Central memory CD8-positive, alpha-beta T cell (primary cell): ENCODE results near the gene MYL6B.
"Not testable (repeated sequence)": the region's sequence is repeated elsewhere in the genome, so short reads cannot be mapped to it uniquely, and the experiment has no call there.

ENCODE experiments used
- ATAC-seq: fragments of 150-1000 bp; cut with Tn5 transposase; replicated peaks from 2 replicates; pipeline ENCODE4 v1.10.0; 2022; ENCODE audit warnings: mild to moderate bottlenecking, moderate FRiP score, moderate number of reproducible peaks; ENCODE audit not compliant: poor library complexity, severe bottlenecking; ENCODE audit errors: extremely low read depth
- DNase-seq, 2 donors: peaks; one replicate each; pipeline ENCODE4 v3.0.0; 2021; ENCODE audit warnings: low spot score in 2 of 2
- H3K27ac Mint-ChIP-seq: one replicate; pipeline ENCODE4 v1.8.0; 2022; ENCODE audit warnings: low read depth, mild to moderate bottlenecking, moderate library complexity, mixed read lengths
- H3K27me3 Mint-ChIP-seq: one replicate; pipeline ENCODE4 v1.8.0; 2022; ENCODE audit warnings: mixed read lengths
- H3K36me3 Mint-ChIP-seq: one replicate; pipeline ENCODE4 v1.8.0; 2022; ENCODE audit warnings: mild to moderate bottlenecking, moderate library complexity, mixed read lengths; ENCODE audit not compliant: insufficient read depth
- H3K4me1 Mint-ChIP-seq: one replicate; pipeline ENCODE4 v1.8.0; 2022; ENCODE audit warnings: mixed read lengths
- H3K4me3 Mint-ChIP-seq: one replicate; pipeline ENCODE4 v1.8.0; 2022; ENCODE audit warnings: mild to moderate bottlenecking, moderate library complexity, mixed read lengths
- H3K9me3 Mint-ChIP-seq: one replicate; pipeline ENCODE4 v1.8.0; 2022; ENCODE audit warnings: mixed read lengths

The MYL6B gene

DNA sequence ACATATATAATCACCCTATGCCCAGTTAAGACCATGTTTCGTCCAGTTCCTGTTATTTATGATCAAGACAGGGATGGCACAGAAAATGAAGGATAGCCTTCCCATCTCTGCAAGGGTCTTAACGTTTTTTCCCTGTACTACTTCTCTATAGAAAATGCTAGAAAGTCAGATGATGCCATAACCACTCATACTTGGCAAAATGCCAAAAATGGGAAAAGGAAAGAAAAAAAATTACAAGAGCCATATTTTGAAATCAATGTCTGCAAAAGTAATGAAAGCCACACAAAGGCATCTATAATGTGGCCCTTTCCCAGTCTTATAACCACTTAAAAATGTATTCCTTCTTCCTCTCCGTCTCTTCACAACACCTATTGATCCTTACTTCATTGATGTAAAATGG is 1.8 kb upstream of the MYL6B start:
- Mint-ChIP-seq H3K27ac (peak overlapping the region; percentile 93), H3K4me3 (peak overlapping the region; percentile 82), H3K36me3 (peaks cover 13% of the 10 kb centered on the region), H3K4me1 (peaks cover 20% of the 10 kb centered on the region), H3K27me3 (no peaks in the 10 kb centered on the region), H3K9me3 (no peaks in the 10 kb centered on the region)
- DNase-seq (no peak), ATAC-seq (no peak)

- peak overlapping the region; percentile 93 for H3K27ac Mint-ChIP-seq
- peak; percentile 81 for ATAC-seq
- peaks cover 20% of the 10 kb centered on the region for H3K4me1 Mint-ChIP-seq
- DNase-seq, result peak; percentile 37 to 46
- H3K27me3 Mint-ChIP-seq, result no peaks in the 10 kb centered on the region
- peaks cover 12% of the 10 kb centered on the region for H3K36me3 Mint-ChIP-seq
- peak overlapping the region; percentile 82 for H3K4me3 Mint-ChIP-seq
- no peaks in the 10 kb centered on the region for H3K9me3 Mint-ChIP-seq
These were observed 685 bp upstream of the MYL6B start for GRCh38 chr12:56151672-56152131.

GRCh38 chr12:56152756-56153677 is 630 bp downstream of the MYL6B start:
- peak overlapping the region; percentile 93 for H3K27ac Mint-ChIP-seq
- peaks cover 13% of the 10 kb centered on the region for H3K36me3 Mint-ChIP-seq
- H3K4me3 Mint-ChIP-seq, result peak overlapping the region; percentile 82
- peaks cover 31% of the 10 kb centered on the region for H3K4me1 Mint-ChIP-seq
- no peaks in the 10 kb centered on the region for H3K27me3 Mint-ChIP-seq
- no peak for ATAC-seq
- no peak for DNase-seq
- no peaks in the 10 kb centered on the region for H3K9me3 Mint-ChIP-seq

DNA sequence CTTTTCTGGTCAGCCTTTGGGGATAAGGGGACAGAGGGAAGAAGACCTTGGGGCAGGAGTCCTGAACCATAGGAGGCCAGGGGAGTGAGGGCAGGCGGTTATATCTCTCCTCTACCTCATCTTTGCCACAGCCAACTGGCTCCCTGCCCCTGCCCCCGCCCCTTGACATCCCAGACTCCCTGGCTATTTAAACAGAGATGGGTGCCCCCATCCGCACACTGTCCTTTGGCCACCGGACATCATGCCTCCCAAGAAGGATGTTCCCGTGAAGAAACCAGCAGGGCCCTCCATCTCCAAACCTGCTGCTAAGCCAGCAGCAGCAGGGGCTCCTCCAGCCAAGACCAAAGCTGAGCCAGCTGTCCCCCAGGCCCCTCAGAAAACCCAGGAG is 1.3 kb downstream of the MYL6B start:
- Mint-ChIP-seq H3K36me3 (peaks cover 17% of the 10 kb centered on the region), H3K27ac (no peak overlapping the region), H3K4me3 (peak overlapping the region; percentile 82), H3K9me3 (no peaks in the 10 kb centered on the region), H3K27me3 (no peaks in the 10 kb centered on the region), H3K4me1 (peaks cover 37% of the 10 kb centered on the region)
- no peak for ATAC-seq
- no peak for DNase-seq

DNA sequence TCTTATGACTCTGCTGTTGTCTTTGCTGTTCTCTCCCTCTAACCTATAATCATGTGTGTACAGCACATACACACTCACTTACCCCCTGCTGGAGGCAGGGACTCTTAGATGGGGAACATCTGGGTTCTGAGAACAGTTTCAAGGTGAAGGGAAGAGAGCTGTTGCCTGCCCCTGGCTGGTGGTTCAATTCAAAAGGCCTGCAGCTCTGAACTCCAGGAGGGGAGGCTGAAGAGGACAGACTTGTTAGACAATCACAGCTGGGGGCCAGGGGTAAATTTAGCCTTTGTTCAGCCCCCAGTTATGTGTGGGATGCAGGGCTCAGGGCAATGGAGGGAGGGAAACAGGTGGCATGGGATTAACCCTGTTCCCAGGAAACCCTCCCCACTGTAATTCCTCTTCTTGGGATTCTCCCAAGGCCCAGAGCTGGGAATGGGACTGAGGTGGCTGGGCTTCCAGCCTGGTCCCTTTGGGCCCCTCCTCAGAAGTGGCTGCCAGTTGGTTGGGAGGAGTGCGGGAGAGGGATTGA is 1.9 kb downstream of the MYL6B start:
- peaks cover 43% of the 10 kb centered on the region for H3K4me1 Mint-ChIP-seq
- no peak overlapping the region for H3K27ac Mint-ChIP-seq
- H3K4me3 Mint-ChIP-seq, result no peak overlapping the region
- DNase-seq, result no peak
- no peaks in the 10 kb centered on the region for H3K9me3 Mint-ChIP-seq
- H3K36me3 Mint-ChIP-seq, result peaks cover 19% of the 10 kb centered on the region
- H3K27me3 Mint-ChIP-seq, result no peaks in the 10 kb centered on the region
- ATAC-seq, result no peak

DNA sequence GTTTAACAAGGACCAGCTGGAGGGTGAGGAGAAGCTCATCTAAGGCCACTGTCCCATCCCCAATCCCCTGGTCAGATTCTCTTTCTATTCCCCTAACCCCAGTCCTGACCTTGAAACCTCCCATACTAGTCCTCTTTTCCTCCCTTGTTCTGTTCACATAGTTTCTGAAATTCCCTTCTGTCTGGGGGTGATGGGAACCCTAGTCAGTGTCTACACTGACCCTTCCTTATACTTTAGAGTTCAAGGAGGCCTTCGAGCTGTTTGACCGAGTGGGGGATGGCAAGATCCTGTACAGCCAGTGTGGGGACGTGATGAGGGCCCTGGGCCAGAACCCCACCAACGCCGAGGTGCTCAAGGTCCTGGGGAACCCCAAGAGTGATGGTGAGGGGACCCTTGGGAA is 2.4 kb downstream of the MYL6B start:
- Mint-ChIP-seq H3K9me3 (no peaks in the 10 kb centered on the region), H3K27me3 (no peaks in the 10 kb centered on the region), H3K4me1 (peaks cover 48% of the 10 kb centered on the region)

DNA sequence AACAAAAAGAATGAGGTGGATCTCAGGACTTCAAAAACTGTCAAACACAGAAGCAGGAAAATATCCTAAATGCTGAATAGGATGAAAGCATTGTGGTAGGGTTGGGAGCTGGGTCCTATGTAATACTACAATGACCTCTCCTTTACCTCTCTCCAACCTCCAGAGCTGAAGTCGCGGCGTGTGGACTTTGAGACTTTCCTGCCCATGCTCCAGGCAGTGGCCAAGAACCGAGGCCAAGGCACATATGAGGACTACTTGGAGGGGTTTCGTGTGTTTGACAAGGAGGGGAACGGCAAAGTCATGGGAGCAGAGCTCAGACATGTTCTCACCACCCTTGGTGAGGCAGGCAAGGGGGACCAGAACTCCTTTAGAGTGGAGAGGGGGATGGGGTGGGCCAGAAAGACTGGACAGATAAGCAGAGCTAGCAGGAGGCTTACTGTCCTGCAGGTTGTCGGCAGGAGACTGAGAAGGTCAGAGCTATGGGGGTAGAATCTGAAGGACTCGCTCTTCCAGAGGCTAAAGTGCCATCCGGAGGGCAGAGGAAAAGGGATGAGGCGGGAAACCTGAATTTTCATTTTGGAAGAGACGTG is 3.0 kb downstream of the MYL6B start:
- Mint-ChIP-seq H3K27me3 (no peaks in the 10 kb centered on the region), H3K36me3 (peaks cover 27% of the 10 kb centered on the region), H3K9me3 (no peaks in the 10 kb centered on the region), H3K27ac (no peak overlapping the region), H3K4me3 (peak overlapping the region; percentile 9), H3K4me1 (peaks cover 53% of the 10 kb centered on the region)
- ATAC-seq (no peak), DNase-seq (no peak)

More for the DNA sequence above, 2.4 kb downstream of the MYL6B start:
- H3K27ac Mint-ChIP-seq, result no peak overlapping the region
- no peak overlapping the region for H3K4me3 Mint-ChIP-seq
- no peak for DNase-seq
- ATAC-seq, result no peak
- peaks cover 23% of the 10 kb centered on the region for H3K36me3 Mint-ChIP-seq

DNA sequence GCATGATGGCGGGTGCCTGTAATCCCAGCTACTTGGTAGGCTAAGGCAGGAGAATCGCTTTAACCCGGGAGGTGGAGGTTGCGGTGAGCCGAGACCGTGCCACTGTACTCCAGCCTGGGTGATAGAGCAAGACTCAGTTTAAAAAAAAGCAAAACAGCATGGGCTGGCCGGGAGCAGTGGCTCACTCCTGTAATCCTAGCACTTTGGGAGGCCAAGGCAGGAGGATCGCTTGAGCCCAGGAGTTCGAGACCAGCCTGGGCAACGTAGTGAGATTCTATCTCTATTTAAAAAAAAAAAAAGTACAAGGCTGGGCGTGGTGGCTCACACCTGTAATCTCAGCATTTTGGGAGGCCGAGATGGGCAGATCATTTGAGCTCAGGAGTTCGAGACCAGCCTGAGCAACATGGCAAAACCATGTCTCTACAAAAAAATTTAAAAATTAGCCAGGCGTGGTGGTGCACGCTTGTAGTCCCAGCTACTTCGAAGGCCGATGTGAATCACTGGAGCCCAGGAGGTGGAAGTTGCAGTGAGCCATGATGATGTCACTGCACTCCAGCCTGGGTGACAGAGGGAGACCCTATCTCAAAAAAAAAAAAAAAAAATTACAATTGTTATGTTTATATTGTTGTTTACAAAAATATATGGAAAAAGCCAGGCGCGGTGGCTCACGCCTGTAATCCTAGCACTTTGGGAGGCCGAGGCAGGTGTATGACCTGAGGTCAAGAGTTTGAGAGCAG is 4.2 kb downstream of the MYL6B start:
- DNase-seq, H3K27me3 Mint-ChIP-seq, H3K9me3 Mint-ChIP-seq, ATAC-seq: not testable (repeated sequence)
- peak overlapping the region; percentile 94 for H3K4me3 Mint-ChIP-seq
- H3K4me1 Mint-ChIP-seq, result peaks cover 62% of the 10 kb centered on the region
- peak overlapping the region; percentile 94 for H3K27ac Mint-ChIP-seq
- peaks cover 22% of the 10 kb centered on the region for H3K36me3 Mint-ChIP-seq

GRCh38 chr12:56157201-56158028 is 5.0 kb downstream of the MYL6B start:
- peaks cover 27% of the 10 kb centered on the region for H3K36me3 Mint-ChIP-seq

DNA sequence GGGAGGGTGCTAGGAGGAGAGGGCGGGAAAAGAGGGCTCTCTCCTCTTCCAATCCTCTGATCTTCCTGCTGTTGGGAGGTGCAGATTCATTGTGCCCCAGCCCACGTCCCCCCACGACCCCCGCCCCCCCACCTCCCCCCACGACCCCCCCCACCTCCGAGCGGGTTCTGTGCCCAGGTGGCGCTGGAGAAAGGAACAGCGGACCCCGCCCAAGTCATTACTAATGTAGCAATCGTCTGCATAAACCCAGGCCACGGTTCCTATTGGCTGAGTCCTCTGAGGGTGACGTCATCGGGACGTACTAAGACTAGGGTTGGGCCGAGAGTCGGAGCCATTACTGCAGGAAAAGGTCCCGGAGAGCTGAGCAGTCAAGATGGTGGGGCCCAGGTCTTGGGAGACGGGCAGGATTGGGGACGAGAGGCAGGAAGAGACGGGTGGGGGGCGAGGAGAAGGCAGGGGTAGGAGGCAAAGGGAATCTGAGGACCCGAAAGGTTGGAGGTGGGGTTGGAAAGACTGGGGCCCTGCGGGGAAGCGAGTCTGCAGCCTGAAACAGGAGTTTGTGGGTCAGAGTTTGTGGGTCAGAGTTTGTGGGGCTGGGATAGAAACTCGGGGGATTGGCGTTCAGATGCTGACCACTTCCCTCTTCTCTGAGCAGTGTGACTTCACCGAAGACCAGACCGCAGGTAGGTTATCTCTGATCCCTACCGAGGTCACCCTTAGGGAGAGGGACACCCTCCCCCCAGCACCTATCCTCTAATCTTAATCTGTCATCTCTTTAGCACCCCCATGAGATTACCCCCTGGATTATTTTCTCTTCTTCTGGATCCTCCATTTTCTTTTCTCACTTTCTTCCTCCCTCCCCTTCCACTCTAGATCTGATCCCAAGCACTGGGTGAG is 5.9 kb downstream of the MYL6B start, which contains the start of gene MYL6:
Gene MYL6 (plus strand): TSS at position 331 of the 897 bp plus-strand sequence. CDS start 43 bp downstream, at position 374.
- peaks cover 36% of the 10 kb centered on the region for H3K36me3 Mint-ChIP-seq
- H3K9me3 Mint-ChIP-seq, result no peaks in the 10 kb centered on the region
- peak within 1 kb of the TSS; percentile 94 for H3K27ac Mint-ChIP-seq
- H3K4me3 Mint-ChIP-seq, result peak within 1 kb of the TSS; percentile 94
- DNase-seq, result peak; percentile 67 to 82
- H3K4me1 Mint-ChIP-seq, result peaks cover 58% of the 10 kb centered on the region
- ATAC-seq, result peak; percentile 91
- no peaks in the 10 kb centered on the region for H3K27me3 Mint-ChIP-seq

More at GRCh38 chr12:56157201-56158028, 5.0 kb downstream of the MYL6B start:
- Mint-ChIP-seq H3K27me3 (no peaks in the 10 kb centered on the region), H3K4me3 (peak overlapping the region; percentile 94), H3K4me1 (peaks cover 58% of the 10 kb centered on the region), H3K27ac (peak overlapping the region; percentile 94), H3K9me3 (no peaks in the 10 kb centered on the region)
- peak; percentile 34 for ATAC-seq
- DNase-seq, result peak in 1 of 2 donors; percentile 35

GRCh38 chr12:56158926-56159461 is 6.6 kb downstream of the MYL6B start:
- peak overlapping the region; percentile 94 for H3K27ac Mint-ChIP-seq
- H3K27me3 Mint-ChIP-seq, result no peaks in the 10 kb centered on the region
- H3K4me1 Mint-ChIP-seq, result peaks cover 54% of the 10 kb centered on the region
- DNase-seq (no peak), ATAC-seq (no peak)
- peak overlapping the region; percentile 94 for H3K4me3 Mint-ChIP-seq
- no peaks in the 10 kb centered on the region for H3K9me3 Mint-ChIP-seq
- H3K36me3 Mint-ChIP-seq, result peaks cover 43% of the 10 kb centered on the region
